Measurements from ENCODE around the gene CRK.

Gene CRK

DNA sequence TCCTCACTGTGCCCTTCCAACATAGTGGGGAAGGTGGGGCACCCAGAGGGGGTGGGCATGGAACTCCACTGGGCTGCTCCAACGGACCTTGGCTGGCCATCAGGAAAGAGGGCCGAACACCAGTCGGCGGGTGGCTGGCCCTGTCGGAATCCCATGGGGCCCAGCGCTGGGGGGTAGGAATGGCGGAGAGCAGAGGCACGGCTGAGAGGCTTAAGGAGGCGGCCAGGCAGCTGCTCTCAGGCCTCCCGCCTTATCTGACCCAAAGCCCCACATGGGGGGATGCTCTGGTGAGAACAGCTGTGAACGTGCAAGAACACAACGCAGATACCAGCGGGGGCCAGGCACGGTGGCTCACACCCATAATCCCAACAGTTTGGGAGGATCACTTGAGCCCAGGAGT lies 40.8 kb upstream of the CRK start:
- TF ChIP-seq GABPA (IDR thresholded peaks at IDR 0.05; ENCODE audit: low read depth) (no peak), POLR2AphosphoS5 (IDR thresholded peaks at IDR 0.05; ENCODE audit: low read depth) (no peak), SPI1 (IDR thresholded peaks at IDR 0.05; ENCODE audit: borderline replicate concordance, low read depth) (no peak)
- TF ChIP-seq, protein P1, sequence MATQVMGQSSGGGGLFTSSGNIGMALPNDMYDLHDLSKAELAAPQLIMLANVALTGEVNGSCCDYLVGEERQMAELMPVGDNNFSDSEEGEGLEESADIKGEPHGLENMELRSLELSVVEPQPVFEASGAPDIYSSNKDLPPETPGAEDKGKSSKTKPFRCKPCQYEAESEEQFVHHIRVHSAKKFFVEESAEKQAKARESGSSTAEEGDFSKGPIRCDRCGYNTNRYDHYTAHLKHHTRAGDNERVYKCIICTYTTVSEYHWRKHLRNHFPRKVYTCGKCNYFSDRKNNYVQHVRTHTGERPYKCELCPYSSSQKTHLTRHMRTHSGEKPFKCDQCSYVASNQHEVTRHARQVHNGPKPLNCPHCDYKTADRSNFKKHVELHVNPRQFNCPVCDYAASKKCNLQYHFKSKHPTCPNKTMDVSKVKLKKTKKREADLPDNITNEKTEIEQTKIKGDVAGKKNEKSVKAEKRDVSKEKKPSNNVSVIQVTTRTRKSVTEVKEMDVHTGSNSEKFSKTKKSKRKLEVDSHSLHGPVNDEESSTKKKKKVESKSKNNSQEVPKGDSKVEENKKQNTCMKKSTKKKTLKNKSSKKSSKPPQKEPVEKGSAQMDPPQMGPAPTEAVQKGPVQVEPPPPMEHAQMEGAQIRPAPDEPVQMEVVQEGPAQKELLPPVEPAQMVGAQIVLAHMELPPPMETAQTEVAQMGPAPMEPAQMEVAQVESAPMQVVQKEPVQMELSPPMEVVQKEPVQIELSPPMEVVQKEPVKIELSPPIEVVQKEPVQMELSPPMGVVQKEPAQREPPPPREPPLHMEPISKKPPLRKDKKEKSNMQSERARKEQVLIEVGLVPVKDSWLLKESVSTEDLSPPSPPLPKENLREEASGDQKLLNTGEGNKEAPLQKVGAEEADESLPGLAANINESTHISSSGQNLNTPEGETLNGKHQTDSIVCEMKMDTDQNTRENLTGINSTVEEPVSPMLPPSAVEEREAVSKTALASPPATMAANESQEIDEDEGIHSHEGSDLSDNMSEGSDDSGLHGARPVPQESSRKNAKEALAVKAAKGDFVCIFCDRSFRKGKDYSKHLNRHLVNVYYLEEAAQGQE (IDR thresholded peaks at IDR 0.05; ENCODE audit: insufficient replicate concordance, low read depth) = no peak
- TF ChIP-seq, protein P2, sequence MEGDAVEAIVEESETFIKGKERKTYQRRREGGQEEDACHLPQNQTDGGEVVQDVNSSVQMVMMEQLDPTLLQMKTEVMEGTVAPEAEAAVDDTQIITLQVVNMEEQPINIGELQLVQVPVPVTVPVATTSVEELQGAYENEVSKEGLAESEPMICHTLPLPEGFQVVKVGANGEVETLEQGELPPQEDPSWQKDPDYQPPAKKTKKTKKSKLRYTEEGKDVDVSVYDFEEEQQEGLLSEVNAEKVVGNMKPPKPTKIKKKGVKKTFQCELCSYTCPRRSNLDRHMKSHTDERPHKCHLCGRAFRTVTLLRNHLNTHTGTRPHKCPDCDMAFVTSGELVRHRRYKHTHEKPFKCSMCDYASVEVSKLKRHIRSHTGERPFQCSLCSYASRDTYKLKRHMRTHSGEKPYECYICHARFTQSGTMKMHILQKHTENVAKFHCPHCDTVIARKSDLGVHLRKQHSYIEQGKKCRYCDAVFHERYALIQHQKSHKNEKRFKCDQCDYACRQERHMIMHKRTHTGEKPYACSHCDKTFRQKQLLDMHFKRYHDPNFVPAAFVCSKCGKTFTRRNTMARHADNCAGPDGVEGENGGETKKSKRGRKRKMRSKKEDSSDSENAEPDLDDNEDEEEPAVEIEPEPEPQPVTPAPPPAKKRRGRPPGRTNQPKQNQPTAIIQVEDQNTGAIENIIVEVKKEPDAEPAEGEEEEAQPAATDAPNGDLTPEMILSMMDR (IDR thresholded peaks at IDR 0.05; ENCODE audit: insufficient read depth, low read length) = no peak
- Histone ChIP-seq H3K27ac (replicated peaks) (no peak overlapping the region), H3K27me3 (ENCODE audit: insufficient read depth, poor library complexity, severe bottlenecking) (no peaks in the 10 kb centered on the region), H3K4me3 (replicated peaks; ENCODE audit: insufficient read depth, low read length) (no peak overlapping the region)
- no peak for DNase-seq (ENCODE audit: low read depth in 1 of 2, low spot score in 1 of 2)

DNA sequence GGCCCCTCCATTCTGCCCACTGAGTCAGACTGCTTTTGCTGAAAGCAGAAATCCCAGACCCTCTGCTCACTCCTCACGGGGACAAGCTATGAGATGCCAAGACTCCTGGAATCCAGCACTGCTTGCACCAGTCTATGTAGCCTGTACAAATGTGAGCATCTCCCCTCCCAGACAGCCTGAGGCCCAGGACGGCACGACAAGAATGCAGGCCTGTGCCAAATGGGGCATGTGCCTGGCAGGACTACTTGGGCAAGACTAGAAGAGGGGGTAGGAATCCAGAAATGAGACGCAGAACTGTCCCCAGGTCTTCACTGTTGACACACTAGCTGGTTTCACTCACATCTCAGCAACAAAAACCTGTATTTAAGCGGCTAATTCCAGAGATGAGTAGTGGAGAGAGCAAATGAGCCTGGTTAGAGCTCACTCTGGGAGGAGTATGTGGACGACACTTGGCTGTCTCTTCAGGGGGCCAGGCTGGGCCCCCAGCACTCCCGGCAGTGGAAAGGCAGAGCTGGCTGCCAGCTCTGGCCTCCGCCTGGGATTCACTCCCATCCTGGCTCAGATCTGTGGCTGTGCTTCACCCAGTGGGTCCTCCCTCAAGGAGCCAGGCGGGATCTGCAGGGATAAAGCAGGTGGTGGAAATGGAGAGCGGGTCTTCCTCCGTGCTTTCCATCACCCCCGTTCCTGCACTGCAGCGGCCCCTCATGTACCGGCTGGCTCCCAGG lies 39.4 kb upstream of the CRK start:
- TF ChIP-seq, protein P1 (IDR thresholded peaks at IDR 0.05; ENCODE audit: insufficient replicate concordance, low read depth) = no peak
- no peak for TF ChIP-seq SPI1 (IDR thresholded peaks at IDR 0.05; ENCODE audit: borderline replicate concordance, low read depth)
- TF ChIP-seq, protein P2 (IDR thresholded peaks at IDR 0.05; ENCODE audit: insufficient read depth, low read length) = no peak
- TF ChIP-seq GABPA (IDR thresholded peaks at IDR 0.05; ENCODE audit: low read depth) = no peak
- TF ChIP-seq POLR2AphosphoS5 (IDR thresholded peaks at IDR 0.05; ENCODE audit: low read depth) = no peak
- H3K27me3 ChIP-seq (ENCODE audit: insufficient read depth, poor library complexity, severe bottlenecking) = no peaks in the 10 kb centered on the region
- no peak for DNase-seq (ENCODE audit: low read depth in 1 of 2, low spot score in 1 of 2)
- H3K27ac ChIP-seq (replicated peaks) = no peak overlapping the region
- no peak overlapping the region for H3K4me3 ChIP-seq (replicated peaks; ENCODE audit: insufficient read depth, low read length)

DNA sequence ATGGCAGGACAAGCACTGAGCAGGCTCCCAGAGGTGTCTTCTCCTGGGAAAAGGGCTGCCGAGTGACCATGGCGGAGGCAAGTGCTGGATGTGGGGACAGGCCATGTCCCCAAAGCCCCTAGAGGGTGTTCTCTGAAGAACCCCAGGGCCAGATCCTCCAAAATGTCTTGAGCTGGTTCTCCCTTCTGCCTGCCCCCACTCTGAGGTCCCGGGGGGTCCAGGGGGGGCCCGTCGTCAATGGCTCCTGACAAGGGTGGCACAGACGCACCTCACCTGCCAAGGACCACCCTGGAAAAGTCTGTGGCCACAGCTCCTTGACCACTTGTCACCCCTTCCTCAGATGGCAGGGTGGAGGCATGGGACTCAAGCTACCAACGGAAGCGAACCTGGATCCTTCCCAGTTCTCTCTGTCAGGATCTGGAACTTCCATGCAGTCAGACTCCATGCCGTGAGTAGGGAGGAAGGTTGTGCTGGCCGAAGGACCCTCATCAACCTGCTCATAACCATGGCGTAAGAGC lies 38.8 kb upstream of the CRK start:
- DNase-seq (ENCODE audit: low read depth in 1 of 2, low spot score in 1 of 2) = no peak
- TF ChIP-seq, protein P1 (IDR thresholded peaks at IDR 0.05; ENCODE audit: insufficient replicate concordance, low read depth) = no peak
- no peak for TF ChIP-seq SPI1 (IDR thresholded peaks at IDR 0.05; ENCODE audit: borderline replicate concordance, low read depth)
- TF ChIP-seq GABPA (IDR thresholded peaks at IDR 0.05; ENCODE audit: low read depth) = no peak
- TF ChIP-seq, protein P2 (IDR thresholded peaks at IDR 0.05; ENCODE audit: insufficient read depth, low read length) = no peak
- TF ChIP-seq POLR2AphosphoS5 (IDR thresholded peaks at IDR 0.05; ENCODE audit: low read depth) = no peak
- H3K27me3 ChIP-seq (ENCODE audit: insufficient read depth, poor library complexity, severe bottlenecking) = no peaks in the 10 kb centered on the region
- H3K4me3 ChIP-seq (replicated peaks; ENCODE audit: insufficient read depth, low read length) = no peak overlapping the region
- H3K27ac ChIP-seq (replicated peaks) = no peak overlapping the region

Data from HL-60 (cell line).